HEK293 (cell line): Measurements from ENCODE around the gene NACA2.

ENCODE experiments used
- CTCF ChIA-PET: fragments of 350-600 bp; formaldehyde crosslinking; extraction: SDS; loops from one replicate; lab custom pipeline; 2021; ENCODE audit warnings: antibody characterized with exemption; lab: Yijun Ruan, JAX
- POLR2A ChIA-PET: fragments of 300-600 bp; formaldehyde crosslinking; extraction: SDS; loops from one replicate; lab custom pipeline; 2020; ENCODE audit warnings: antibody characterized with exemption, inconsistent platforms; lab: Yijun Ruan, JAX
- H3K27ac ChIP-seq: fragments of 200-500 bp; sonication (Bioruptor generic); 2 replicates; pipeline ENCODE4 v1.5.1; 2014; ENCODE audit warnings: low read depth, low read length, control low read depth, inconsistent platforms; ENCODE audit errors: extremely low read depth
- H3K36me3 ChIP-seq, 2 experiments: fragments of 200-500 bp in 1 of 2; sonication (Bioruptor generic) in 1 of 2; 1 replicate in 1 of 2; 2 replicates in 1 of 2; pipeline ENCODE4 v1.5.1; 2014 to 2017; ENCODE audit warnings: inconsistent platforms in 2 of 2, low read length in 2 of 2; ENCODE audit not compliant: control insufficient read depth in 2 of 2, insufficient read depth in 1 of 2
- H3K4me1 ChIP-seq: fragments of 200-500 bp; sonication (Bioruptor generic); 2 replicates; pipeline ENCODE4 v1.5.1; 2014; ENCODE audit warnings: mild to moderate bottlenecking, low read length, inconsistent platforms; ENCODE audit not compliant: control insufficient read depth, insufficient read depth
- H3K4me3 ChIP-seq: 2 replicates; pipeline ENCODE4 v1.5.1; 2011; ENCODE audit warnings: low read depth, mild to moderate bottlenecking, control low read depth, low read length, moderate library complexity
- H3K9me3 ChIP-seq: fragments of 200-500 bp; sonication (Bioruptor generic); 2 replicates; pipeline ENCODE4 v1.5.1; 2014; ENCODE audit warnings: low read depth, low read length, inconsistent platforms; ENCODE audit not compliant: control insufficient read depth, insufficient read depth
- ATF2 ChIP-seq: fragments of 450-650 bp; formaldehyde crosslinking; IDR thresholded peaks from 2 replicates; pipeline ENCODE4 v1.5.1; 2016; ENCODE audit warnings: missing biosample characterization, missing genetic modification characterization, low read depth
- GLI2 ChIP-seq: fragments of 450-650 bp; formaldehyde crosslinking; IDR thresholded peaks from 2 replicates; pipeline ENCODE4; 2017; ENCODE audit warnings: missing biosample characterization, missing genetic modification characterization, low read depth, borderline replicate concordance
- GLIS2 ChIP-seq: fragments of 450-650 bp; formaldehyde crosslinking; IDR thresholded peaks from 2 replicates; pipeline ENCODE4 v1.5.1; 2016; ENCODE audit warnings: missing biosample characterization, missing genetic modification characterization
- KLF1 ChIP-seq: fragments of 450-650 bp; formaldehyde crosslinking; IDR thresholded peaks from 2 replicates; pipeline ENCODE4 v1.5.1; 2016; ENCODE audit warnings: missing biosample characterization, missing genetic modification characterization
- KLF16 ChIP-seq: fragments of 450-650 bp; formaldehyde crosslinking; IDR thresholded peaks from 2 replicates; pipeline ENCODE4 v1.5.1; 2017; ENCODE audit warnings: missing biosample characterization, missing genetic modification characterization
- KLF17 ChIP-seq: fragments of 450-650 bp; formaldehyde crosslinking; IDR thresholded peaks from 2 replicates; pipeline ENCODE4 v1.5.1; 2016; ENCODE audit warnings: missing biosample characterization, missing genetic modification characterization
- SCRT2 ChIP-seq: fragments of 450-650 bp; formaldehyde crosslinking; IDR thresholded peaks from 2 replicates; pipeline ENCODE4 v1.5.1; 2016; ENCODE audit warnings: missing biosample characterization, missing genetic modification characterization
- SETDB1 ChIP-seq: IDR thresholded peaks from one replicate; pipeline ENCODE4 v1.6.1; 2017; ENCODE audit warnings: mild to moderate bottlenecking, low read length, moderate library complexity, mixed read lengths; ENCODE audit not compliant: insufficient read length
- SP2 ChIP-seq: fragments of 450-650 bp; formaldehyde crosslinking; IDR thresholded peaks from 2 replicates; pipeline ENCODE4 v1.5.1; 2016; ENCODE audit warnings: missing biosample characterization, missing genetic modification characterization
- SP7 ChIP-seq: fragments of 450-650 bp; formaldehyde crosslinking; IDR thresholded peaks from 2 replicates; pipeline ENCODE4 v1.5.1; 2016; ENCODE audit warnings: missing biosample characterization, missing genetic modification characterization
- ZBTB1 ChIP-seq: fragments of 450-650 bp; formaldehyde crosslinking; IDR thresholded peaks from 2 replicates; pipeline ENCODE4 v1.5.1; 2016; ENCODE audit warnings: missing biosample characterization, missing genetic modification characterization
- ZBTB20 ChIP-seq: fragments of 450-650 bp; formaldehyde crosslinking; IDR thresholded peaks from 2 replicates; pipeline ENCODE4 v1.5.1; 2016; ENCODE audit warnings: missing biosample characterization, missing genetic modification characterization
- ZBTB6 ChIP-seq: fragments of 450-650 bp; formaldehyde crosslinking; IDR thresholded peaks from 2 replicates; pipeline ENCODE4 v1.5.1; 2017; ENCODE audit warnings: missing biosample characterization, missing genetic modification characterization
- ZBTB7A ChIP-seq: fragments of 450-650 bp; formaldehyde crosslinking; IDR thresholded peaks from 2 replicates; pipeline ENCODE4 v1.5.1; 2016; ENCODE audit warnings: low read depth, missing biosample characterization, missing genetic modification characterization
- ZEB2 ChIP-seq: fragments of 450-650 bp; formaldehyde crosslinking; IDR thresholded peaks from 2 replicates; pipeline ENCODE4 v1.5.1; 2016; ENCODE audit warnings: missing biosample characterization, missing genetic modification characterization
- ZNF174 ChIP-seq: fragments of 450-650 bp; formaldehyde crosslinking; IDR thresholded peaks from 2 replicates; pipeline ENCODE4 v1.5.0; 2017; ENCODE audit warnings: missing biosample characterization, mild to moderate bottlenecking, missing genetic modification characterization
- ZNF175 ChIP-seq: fragments of 450-650 bp; formaldehyde crosslinking; IDR thresholded peaks from 2 replicates; pipeline ENCODE4 v1.5.1; 2016; ENCODE audit warnings: missing biosample characterization, missing genetic modification characterization
- ZNF184 ChIP-seq: fragments of 450-650 bp; IDR thresholded peaks from 2 replicates; pipeline ENCODE4 v1.5.1; 2018; ENCODE audit warnings: missing biosample characterization, mild to moderate bottlenecking, missing genetic modification characterization
- ZNF311 ChIP-seq: fragments of 450-650 bp; formaldehyde crosslinking; IDR thresholded peaks from 2 replicates; pipeline ENCODE4 v1.5.1; 2017; ENCODE audit warnings: missing biosample characterization, missing genetic modification characterization, borderline replicate concordance
- ZNF398 ChIP-seq: fragments of 450-650 bp; formaldehyde crosslinking; IDR thresholded peaks from 2 replicates; pipeline ENCODE4 v1.5.1; 2017; ENCODE audit warnings: missing biosample characterization, missing genetic modification characterization
- ZNF423 ChIP-seq: fragments of 450-650 bp; formaldehyde crosslinking; IDR thresholded peaks from 2 replicates; pipeline ENCODE4 v1.5.1; 2016; ENCODE audit warnings: missing biosample characterization, missing genetic modification characterization
- ZNF433 ChIP-seq: fragments of 450-650 bp; formaldehyde crosslinking; IDR thresholded peaks from 2 replicates; pipeline ENCODE4 v1.5.1; 2016; ENCODE audit warnings: missing biosample characterization, missing genetic modification characterization, low read depth
- ZNF501 ChIP-seq: fragments of 450-650 bp; formaldehyde crosslinking; IDR thresholded peaks from 2 replicates; pipeline ENCODE4 v1.5.1; 2016; ENCODE audit warnings: missing biosample characterization, missing genetic modification characterization
- ZNF521 ChIP-seq: fragments of 450-650 bp; formaldehyde crosslinking; IDR thresholded peaks from 2 replicates; pipeline ENCODE4 v1.5.1; 2017; ENCODE audit warnings: missing biosample characterization, mild to moderate bottlenecking, missing genetic modification characterization
- ZNF544 ChIP-seq: fragments of 450-650 bp; formaldehyde crosslinking; IDR thresholded peaks from 2 replicates; pipeline ENCODE4 v1.5.0; 2017; ENCODE audit warnings: missing biosample characterization, missing genetic modification characterization
- ZNF555 ChIP-seq: fragments of 450-650 bp; formaldehyde crosslinking; conservative IDR thresholded peaks from 2 replicates; pipeline ENCODE4 v1.5.1; 2017; ENCODE audit warnings: missing biosample characterization, mild to moderate bottlenecking, missing genetic modification characterization, inconsistent platforms
- ZNF660 ChIP-seq: fragments of 450-650 bp; IDR thresholded peaks from 2 replicates; pipeline ENCODE4 v1.5.1; 2018; ENCODE audit warnings: missing biosample characterization, mild to moderate bottlenecking, missing genetic modification characterization
- ZNF704 ChIP-seq: fragments of 450-650 bp; formaldehyde crosslinking; IDR thresholded peaks from 2 replicates; pipeline ENCODE4 v1.5.1; 2016; ENCODE audit warnings: missing biosample characterization, missing genetic modification characterization
- ZNF776 ChIP-seq: fragments of 450-650 bp; formaldehyde crosslinking; IDR thresholded peaks from 2 replicates; pipeline ENCODE4 v1.5.0; 2017; ENCODE audit warnings: missing biosample characterization, missing genetic modification characterization, borderline replicate concordance
- ZNF777 ChIP-seq: fragments of 450-650 bp; formaldehyde crosslinking; IDR thresholded peaks from 2 replicates; pipeline ENCODE4 v1.5.1; 2017; ENCODE audit warnings: missing biosample characterization, missing genetic modification characterization, borderline replicate concordance
- ZNF791 ChIP-seq: fragments of 450-650 bp; formaldehyde crosslinking; IDR thresholded peaks from 2 replicates; pipeline ENCODE4 v1.5.1; 2016; ENCODE audit warnings: missing biosample characterization, missing genetic modification characterization

NACA2 gene

GRCh38 chr17:61543786-61544415 is 47.1 kb downstream of the NACA2 start:
- Histone ChIP-seq H3K36me3 (no peaks in the 10 kb centered on the region), H3K4me3 (no peak overlapping the region), H3K4me1 (no peaks in the 10 kb centered on the region), H3K9me3 (no peaks in the 10 kb centered on the region; the same call in 1 of the 2 replicates)
- POLR2A ChIA-PET, result no interaction called here
- CTCF ChIA-PET, result interaction anchor here (0.6 to 2.0 kb wide), 3 partner anchors 31 to 131 kb away, joined by 3 to 9 read pairs (median 3); no protein-coding TSS in a partner anchor
- TF ChIP-seq KLF17 (tag by site-specific recombination), result no peak
- no peak for TF ChIP-seq SP2 (tag by site-specific recombination)
- TF ChIP-seq ZNF776 (tag by site-specific recombination), result no peak
- no peak for TF ChIP-seq ZNF791
- no peak for TF ChIP-seq ATF2
- no peak for TF ChIP-seq ZBTB7A (tag by site-specific recombination)
- no peak for TF ChIP-seq ZNF704 (tag by site-specific recombination)
- TF ChIP-seq ZNF777 (tag by site-specific recombination), result no peak
- no peak for TF ChIP-seq SETDB1
- no peak for TF ChIP-seq ZBTB6 (tag by site-specific recombination)
- no peak for TF ChIP-seq GLI2
- no peak for TF ChIP-seq ZNF174
- no peak for TF ChIP-seq ZNF423
- no peak for TF ChIP-seq ZNF433 (tag by site-specific recombination)
- no peak for TF ChIP-seq ZNF521 (tag by site-specific recombination)
- TF ChIP-seq, all 188 proteins: peak for 0
- no peak overlapping the region for H3K27ac ChIP-seq

GRCh38 chr17:61542027-61542426 is 49.0 kb downstream of the NACA2 start:
- POLR2A ChIA-PET, result no interaction called here
- H3K9me3 ChIP-seq, result no peaks in the 10 kb centered on the region
- TF ChIP-seq ZNF184 (tag by site-specific recombination) (no peak), ZBTB1 (tag by site-specific recombination) (no peak), ZNF544 (tag by site-specific recombination) (no peak), ZNF777 (tag by site-specific recombination) (no peak), GLIS2 (tag by site-specific recombination) (no peak), ZEB2 (tag by site-specific recombination) (no peak), ZNF311 (no peak), ZBTB20 (tag by site-specific recombination) (no peak), ZNF660 (tag by site-specific recombination) (no peak), ZNF175 (tag by site-specific recombination) (no peak), ZNF555 (tag by site-specific recombination) (no peak), KLF1 (tag by site-specific recombination) (no peak), SP7 (tag by site-specific recombination) (no peak), KLF16 (tag by site-specific recombination) (no peak), ZNF398 (tag by site-specific recombination) (no peak), ZNF501 (tag by site-specific recombination) (no peak), SCRT2 (tag by site-specific recombination) (no peak)

More at GRCh38 chr17:61542027-61542426, 49.0 kb downstream of the NACA2 start:
- CTCF ChIA-PET, result interaction anchor here (1.4 kb wide), 1 partner anchor 9 kb away, joined by 4 read pairs; no protein-coding TSS in a partner anchor
- Histone ChIP-seq H3K36me3 (no peaks in the 10 kb centered on the region), H3K27ac (no peak overlapping the region), H3K4me1 (no peaks in the 10 kb centered on the region), H3K4me3 (no peak overlapping the region)
